B cell (primary cell): ENCODE results near the gene CELA3A. TPM values are rescaled to one million over a fixed set of nuclear protein-coding genes. Genes with fewer than 3 reads are reported as not detected.
A peak's percentile ranks its signal among the peaks of the same experiment; 100 is the strongest.

Source experiments
- ATAC-seq: fragments of 200-7000 bp; cut with Tn5 transposase; one replicate; pipeline ENCODE4 v1.10.0; 2021; ENCODE audit warnings: low read depth, mild to moderate bottlenecking, moderate number of reproducible peaks, moderate library complexity
- CTCF ChIA-PET: fragments of 350-600 bp; sonication (Branson Sonifier 250); formaldehyde crosslinking; loops from one replicate; lab custom pipeline; 2021; ENCODE audit warnings: antibody characterized with exemption, inconsistent platforms; lab: Charles Lee
- POLR2A ChIA-PET: fragments of 350-600 bp; sonication (Branson Sonifier 250); formaldehyde crosslinking; loops from one replicate; lab custom pipeline; 2021; ENCODE audit warnings: antibody characterized with exemption; lab: Charles Lee
- DNase-seq: peaks from one replicate; pipeline ENCODE4 v3.0.0; 2013
- H2AFZ ChIP-seq: 2 replicates; pipeline ENCODE4 v1.6.1; 2012; ENCODE audit warnings: mild to moderate bottlenecking, low read depth, low read length; ENCODE audit not compliant: insufficient read depth, poor library complexity, severe bottlenecking
- H3K27ac ChIP-seq, 2 donors: 1 replicate in 1 of 2; 2 replicates in 1 of 2; pipeline ENCODE4 v1.5.1; 2012 to 2013; ENCODE audit warnings: low read length in 2 of 2, mild to moderate bottlenecking in 2 of 2, moderate library complexity in 1 of 2
- H3K27me3 ChIP-seq, 4 experiments: fragments of 200-600 bp in 1 of 4; sonication (generic) in 1 of 4; replicated peaks in 1 of 4; 1 replicate in 2 of 4; 2 replicates in 2 of 4; pipeline versions ENCODE4 v1.6.1 to v1.7.0; 2013 to 2016; ENCODE audit warnings: low read length in 3 of 4, mild to moderate bottlenecking in 2 of 4, mixed read lengths in 1 of 4, moderate library complexity in 1 of 4; ENCODE audit not compliant: insufficient read depth in 4 of 4, control insufficient read depth in 3 of 4; ENCODE audit errors: control extremely low read depth in 1 of 4
- H3K36me3 ChIP-seq, 2 experiments: replicated peaks in 1 of 2; 1 replicate in 1 of 2; 2 replicates in 1 of 2; pipeline versions ENCODE4 v1.6.1 to v1.7.1; 2013; ENCODE audit warnings: low read length in 1 of 2; ENCODE audit not compliant: insufficient read depth in 2 of 2, control insufficient read depth in 1 of 2; ENCODE audit errors: control extremely low read depth in 1 of 2, extremely low read depth in 1 of 2
- H3K4me1 ChIP-seq, 2 donors: fragments of 200-600 bp in 1 of 2; sonication (generic) in 1 of 2; 1 replicate in 1 of 2; 2 replicates in 1 of 2; pipeline versions ENCODE4 v1.5.1 to v1.6.1; 2013 to 2017; ENCODE audit warnings: low read length in 2 of 2; ENCODE audit not compliant: control insufficient read depth in 2 of 2, insufficient read depth in 2 of 2
- H3K4me2 ChIP-seq: replicated peaks from 2 replicates; pipeline ENCODE3; 2012; ENCODE audit warnings: mild to moderate bottlenecking, low read depth, low read length; ENCODE audit not compliant: poor library complexity, severe bottlenecking
- H3K4me3 ChIP-seq, 5 experiments: fragments of 200-600 bp in 1 of 5; sonication (generic) in 1 of 5; 1 replicate in 3 of 5; 2 replicates in 2 of 5; pipeline versions ENCODE4 v1.5.1 to v1.7.0; 2011 to 2016; ENCODE audit warnings: low read length in 4 of 5, mild to moderate bottlenecking in 4 of 5, low read depth in 2 of 5, control low read depth in 1 of 5, moderate library complexity in 1 of 5; ENCODE audit not compliant: insufficient read depth in 1 of 5; ENCODE audit errors: control extremely low read depth in 1 of 5, extremely low read depth in 1 of 5
- H3K79me2 ChIP-seq: fragments of 200-600 bp; sonication (generic); one replicate; pipeline ENCODE4 v1.6.0; 2016; ENCODE audit warnings: low read length; ENCODE audit not compliant: control insufficient read depth, insufficient read depth
- H3K9ac ChIP-seq: fragments of 200-600 bp; sonication (generic); 2 replicates; pipeline ENCODE4 v1.6.1; 2017; ENCODE audit warnings: mild to moderate bottlenecking, low read length, moderate library complexity
- H3K9me3 ChIP-seq, 3 donors: one replicate each; pipeline versions ENCODE4 v1.6.1 to v1.7.1; 2013; ENCODE audit warnings: low read length in 2 of 3; ENCODE audit not compliant: control insufficient read depth in 2 of 3, insufficient read depth in 1 of 3; ENCODE audit errors: control extremely low read depth in 1 of 3
- H4K20me1 ChIP-seq: 2 replicates; pipeline ENCODE4 v1.6.0; 2012; ENCODE audit warnings: mild to moderate bottlenecking, low read length; ENCODE audit not compliant: insufficient read depth, control insufficient read depth, poor library complexity, severe bottlenecking
- H3K27ac Mint-ChIP-seq: one replicate; pipeline ENCODE4 v1.8.0; 2021; ENCODE audit warnings: mixed read lengths
- H3K27me3 Mint-ChIP-seq: one replicate; pipeline ENCODE4 v1.8.0; 2021; ENCODE audit warnings: mixed read lengths
- H3K4me1 Mint-ChIP-seq: one replicate; pipeline ENCODE4 v1.8.0; 2021; ENCODE audit warnings: mixed read lengths
- H3K4me3 Mint-ChIP-seq: one replicate; pipeline ENCODE4 v1.8.0; 2021; ENCODE audit warnings: mixed read lengths
- H3K9me3 Mint-ChIP-seq: one replicate; pipeline ENCODE4 v1.8.0; 2022; ENCODE audit warnings: mixed read lengths; ENCODE audit not compliant: insufficient read depth
- EZH2 ChIP-seq: IDR thresholded peaks from 2 replicates; pipeline ENCODE4 v1.6.1; 2012; ENCODE audit warnings: borderline replicate concordance, low read depth, mild to moderate bottlenecking, moderate library complexity, low read length; ENCODE audit not compliant: insufficient read depth, poor library complexity, severe bottlenecking
- WGBS: methylation state at CpG from one replicate; pipeline ENCODE4 v1.1.5; 2013; ENCODE audit warnings: missing lambda C conversion rate; ENCODE audit not compliant: insufficient coverage; 5-methylcytosine and 5-hydroxymethylcytosine counted together
- intact Hi-C: fragments of 100-400 bp; cut with micrococcal nuclease; formaldehyde crosslinking; loops from one replicate; pipeline ENCODE4 v1.10.0; 2022
- polyA plus RNA-seq: library from polyadenylated mRNA; depleted of rRNA; stranded (reverse); fragments of >200 nt; gene quantifications from 2 replicates; pipeline ENCODE4 v1.2.3, GENCODE V29; 2012
- total RNA-seq, 2 donors: library from RNA; stranded (reverse); fragments of 120-200 nt in 1 of 2; gene quantifications; 1 replicate in 1 of 2; 2 replicates in 1 of 2; pipeline versions ENCODE4 v1.2.3 to v1.2.4, GENCODE V29; 2013 to 2022
- TF ChIP-seq, protein P1 (sequence below): fragments of 200-600 bp; IDR thresholded peaks from one replicate; pipeline ENCODE4 v1.8.0; 2022; ENCODE audit warnings: antibody characterized with exemption, mild to moderate bottlenecking

CELA3A gene
- total and polyA plus RNA-seq, 2 donors (not counting 1 experiment from before 2014, with no cell fraction given) = not detected

GRCh38 chr1:22024485-22025367 is 23.3 kb downstream of the CELA3A start:
- DNase-seq (peak; percentile 73), ATAC-seq (peak; percentile 40)
- no peaks in the 10 kb centered on the region for H3K27me3 ChIP-seq
- peaks cover 17 to 38% of the 10 kb centered on the region in 2 donors for H3K4me1 ChIP-seq
- peaks cover 0 to 6% (median 0%) of the 10 kb centered on the region in 3 donors for H3K9me3 ChIP-seq
- TF ChIP-seq, protein P1, sequence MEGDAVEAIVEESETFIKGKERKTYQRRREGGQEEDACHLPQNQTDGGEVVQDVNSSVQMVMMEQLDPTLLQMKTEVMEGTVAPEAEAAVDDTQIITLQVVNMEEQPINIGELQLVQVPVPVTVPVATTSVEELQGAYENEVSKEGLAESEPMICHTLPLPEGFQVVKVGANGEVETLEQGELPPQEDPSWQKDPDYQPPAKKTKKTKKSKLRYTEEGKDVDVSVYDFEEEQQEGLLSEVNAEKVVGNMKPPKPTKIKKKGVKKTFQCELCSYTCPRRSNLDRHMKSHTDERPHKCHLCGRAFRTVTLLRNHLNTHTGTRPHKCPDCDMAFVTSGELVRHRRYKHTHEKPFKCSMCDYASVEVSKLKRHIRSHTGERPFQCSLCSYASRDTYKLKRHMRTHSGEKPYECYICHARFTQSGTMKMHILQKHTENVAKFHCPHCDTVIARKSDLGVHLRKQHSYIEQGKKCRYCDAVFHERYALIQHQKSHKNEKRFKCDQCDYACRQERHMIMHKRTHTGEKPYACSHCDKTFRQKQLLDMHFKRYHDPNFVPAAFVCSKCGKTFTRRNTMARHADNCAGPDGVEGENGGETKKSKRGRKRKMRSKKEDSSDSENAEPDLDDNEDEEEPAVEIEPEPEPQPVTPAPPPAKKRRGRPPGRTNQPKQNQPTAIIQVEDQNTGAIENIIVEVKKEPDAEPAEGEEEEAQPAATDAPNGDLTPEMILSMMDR = peak; percentile 38
- TF ChIP-seq EZH2 = no peak
- peak overlapping the region; percentile 71 for H2AFZ ChIP-seq
- H3K27ac ChIP-seq = peak overlapping the region; percentile 98
- no peaks in the 10 kb centered on the region for H3K9me3 Mint-ChIP-seq
- peak overlapping the region; percentile 99 for H3K9ac ChIP-seq
- peak overlapping the region; percentile 96 for H3K4me3 Mint-ChIP-seq
- peaks cover 39% of the 10 kb centered on the region for H3K4me1 Mint-ChIP-seq
- ChIA-PET POLR2A (interaction anchor here (0.5 to 2.7 kb wide), 12 partner anchors 11 to 1238 kb away, joined by 3 to 87 read pairs (median 7); partner anchors contain the start of genes CDC42, HP1BP3, USP48 and ZBTB40), CTCF (interaction anchor here (0.7 to 6.4 kb wide), 16 partner anchors 8 to 505 kb away, joined by 3 to 89 read pairs (median 4); partner anchors contain the start of gene CDC42)
- peak overlapping the region; percentile 98 for H3K27ac Mint-ChIP-seq
- intact Hi-C loops = loop anchor here (2.0 to 10.0 kb wide), 5 partner anchors 68 to 1237 kb away; partner anchors contain the start of genes ECE1, HP1BP3 and USP48
- H4K20me1 ChIP-seq = no peaks in the 10 kb centered on the region
- peaks cover 23% of the 10 kb centered on the region for H3K79me2 ChIP-seq
- H3K4me2 ChIP-seq = peak overlapping the region; percentile 88
- H3K4me3 ChIP-seq = peak overlapping the region; percentile 85 to 99 (median 94)
- 2% methylated on average over 30 of the region's 33 CpGs for WGBS
- no peaks in the 10 kb centered on the region for H3K27me3 Mint-ChIP-seq
- H3K36me3 ChIP-seq = peaks cover 0 to 3% of the 10 kb centered on the region in 2 experiments
